ENCODE data around the gene WTIP. TPM values are rescaled to one million over a fixed set of nuclear protein-coding genes. Genes with fewer than 3 reads are reported as not detected.
"Not testable (repeated sequence)": the region's sequence is repeated elsewhere in the genome, so short reads cannot be mapped to it uniquely, and the experiment has no call there.

WTIP gene
- total RNA-seq, 1 experiment from 2014 or later = 32.5 TPM

GRCh38 chr19:34454685-34455084 is 26.9 kb upstream of the WTIP start:
- Histone ChIP-seq H3T11ph (ENCODE audit: low read length) (no peak overlapping the region), H3K79me2 (ENCODE audit: insufficient read depth, low read length) (no peaks in the 10 kb centered on the region), H3K23ac (ENCODE audit: insufficient read length, low read depth, low read length) (no peak overlapping the region), H3K9ac (ENCODE audit: extremely low read depth, insufficient read length, low read length) (no peak overlapping the region), H2BK20ac (ENCODE audit: low read depth, low read length, poor library complexity, severe bottlenecking) (no peak overlapping the region), H2AK5ac (ENCODE audit: insufficient read length, low read length) (no peak overlapping the region), H2BK120ac (ENCODE audit: low read depth, low read length, poor library complexity, severe bottlenecking) (no peak overlapping the region), H3K14ac (ENCODE audit: insufficient read depth, low read length) (no peak overlapping the region), H4K8ac (replicated peaks; ENCODE audit: insufficient read length, low read depth, low read length) (no peak overlapping the region), H2BK15ac (ENCODE audit: low read depth, low read length) (no peak overlapping the region), H4K20me1 (ENCODE audit: control insufficient read depth, insufficient read depth, insufficient read length) (no peaks in the 10 kb centered on the region), H3K18ac (ENCODE audit: insufficient read length, low read depth, low read length) (no peak overlapping the region), H4K91ac (ENCODE audit: insufficient read length, low read depth, low read length) (no peak overlapping the region), H3K23me2 (ENCODE audit: insufficient read length, low read depth, low read length, poor library complexity, severe bottlenecking) (no peaks in the 10 kb centered on the region), H3K27ac (ENCODE audit: insufficient read length, low read depth, low read length) (no peak overlapping the region), H4K5ac (ENCODE audit: insufficient read length, low read depth, low read length) (no peak overlapping the region), H3K4me2 (ENCODE audit: insufficient read depth, insufficient read length, low read length) (no peak overlapping the region), H2BK5ac (ENCODE audit: insufficient read length, low read length) (no peak overlapping the region), H3K4ac (ENCODE audit: low read depth, low read length) (no peak overlapping the region), H2BK12ac (ENCODE audit: insufficient read length, low read depth, low read length) (no peak overlapping the region), H2AFZ (ENCODE audit: low read length) (no peak overlapping the region), H3K56ac (ENCODE audit: insufficient read length, low read depth, low read length) (no peak overlapping the region), H3K27me3 (ENCODE audit: insufficient read depth, low read length) (no peaks in the 10 kb centered on the region), H3K9me3 (ENCODE audit: control insufficient read depth, low read depth, low read length) (no peaks in the 10 kb centered on the region), H3K79me1 (ENCODE audit: insufficient read depth, low read depth, low read length, poor library complexity, severe bottlenecking) (no peaks in the 10 kb centered on the region), H3K4me1 (ENCODE audit: insufficient read depth, low read length) (no peaks in the 10 kb centered on the region)
- no peak for DNase-seq
- no peak overlapping the region for H3K27ac Mint-ChIP-seq
- no peak for TF ChIP-seq CTCF (conservative IDR thresholded peaks at IDR 0.05)
- no peaks in the 10 kb centered on the region for H3K9me3 Mint-ChIP-seq
- H3K4me3 Mint-ChIP-seq = no peak overlapping the region
- H3K27me3 Mint-ChIP-seq (ENCODE audit: low read depth) = no peaks in the 10 kb centered on the region
- H3K36me3 Mint-ChIP-seq (ENCODE audit: insufficient read depth in 1 of 3, low read depth in 3 of 3) = peaks cover 41 to 84% (median 77%) of the 10 kb centered on the region in 3 experiments
- WGBS (ENCODE audit: extremely low coverage, insufficient read length, low lambda C conversion rate) = no CpG with 5 or more reads among the region's 3 CpGs
- peaks cover 4 to 14% of the 10 kb centered on the region in 2 experiments; a peak in 3 of 4 replicates for H3K4me1 Mint-ChIP-seq

- not testable (repeated sequence) for H2BK12ac ChIP-seq (ENCODE audit: insufficient read length, low read depth, low read length); H3K9ac ChIP-seq (ENCODE audit: extremely low read depth, insufficient read length, low read length); H2BK5ac ChIP-seq (ENCODE audit: insufficient read length, low read length); H3K79me2 ChIP-seq (ENCODE audit: insufficient read depth, low read length); H3K27me3 Mint-ChIP-seq (ENCODE audit: low read depth); H3K56ac ChIP-seq (ENCODE audit: insufficient read length, low read depth, low read length); H3K9me3 ChIP-seq (ENCODE audit: control insufficient read depth, low read depth, low read length); H3K4me2 ChIP-seq (ENCODE audit: insufficient read depth, insufficient read length, low read length); H4K20me1 ChIP-seq (ENCODE audit: control insufficient read depth, insufficient read depth, insufficient read length); H2AK5ac ChIP-seq (ENCODE audit: insufficient read length, low read length); H3K27ac Mint-ChIP-seq; DNase-seq; H3K23me2 ChIP-seq (ENCODE audit: insufficient read length, low read depth, low read length, poor library complexity, severe bottlenecking); H3K9me3 Mint-ChIP-seq; H2BK15ac ChIP-seq (ENCODE audit: low read depth, low read length); H3T11ph ChIP-seq (ENCODE audit: low read length); H3K18ac ChIP-seq (ENCODE audit: insufficient read length, low read depth, low read length); H3K27me3 ChIP-seq (ENCODE audit: insufficient read depth, low read length); H3K4ac ChIP-seq (ENCODE audit: low read depth, low read length); H4K91ac ChIP-seq (ENCODE audit: insufficient read length, low read depth, low read length); H3K4me3 Mint-ChIP-seq; H2BK120ac ChIP-seq (ENCODE audit: low read depth, low read length, poor library complexity, severe bottlenecking); H4K5ac ChIP-seq (ENCODE audit: insufficient read length, low read depth, low read length); H2AFZ ChIP-seq (ENCODE audit: low read length); H3K23ac ChIP-seq (ENCODE audit: insufficient read length, low read depth, low read length); H4K8ac ChIP-seq (replicated peaks; ENCODE audit: insufficient read length, low read depth, low read length); H3K14ac ChIP-seq (ENCODE audit: insufficient read depth, low read length); H3K27ac ChIP-seq (ENCODE audit: insufficient read length, low read depth, low read length); H3K4me1 ChIP-seq (ENCODE audit: insufficient read depth, low read length); H2BK20ac ChIP-seq (ENCODE audit: low read depth, low read length, poor library complexity, severe bottlenecking); H3K79me1 ChIP-seq (ENCODE audit: insufficient read depth, low read depth, low read length, poor library complexity, severe bottlenecking)
- peaks cover 4 to 17% of the 10 kb centered on the region in 2 experiments; a peak in 3 of 4 replicates for H3K4me1 Mint-ChIP-seq
- H3K36me3 Mint-ChIP-seq (ENCODE audit: insufficient read depth in 1 of 3, low read depth in 3 of 3) = peaks cover 43 to 88% (median 79%) of the 10 kb centered on the region in 3 experiments
- WGBS (ENCODE audit: extremely low coverage, insufficient read length, low lambda C conversion rate) = no CpG with 5 or more reads among the region's 17 CpGs
Observed at GRCh38 chr19:34455783-34456480, 25.6 kb upstream of the WTIP start.

Data from H9 (cell line).